ENCODE measurements around the gene CPNE2.

DNA sequence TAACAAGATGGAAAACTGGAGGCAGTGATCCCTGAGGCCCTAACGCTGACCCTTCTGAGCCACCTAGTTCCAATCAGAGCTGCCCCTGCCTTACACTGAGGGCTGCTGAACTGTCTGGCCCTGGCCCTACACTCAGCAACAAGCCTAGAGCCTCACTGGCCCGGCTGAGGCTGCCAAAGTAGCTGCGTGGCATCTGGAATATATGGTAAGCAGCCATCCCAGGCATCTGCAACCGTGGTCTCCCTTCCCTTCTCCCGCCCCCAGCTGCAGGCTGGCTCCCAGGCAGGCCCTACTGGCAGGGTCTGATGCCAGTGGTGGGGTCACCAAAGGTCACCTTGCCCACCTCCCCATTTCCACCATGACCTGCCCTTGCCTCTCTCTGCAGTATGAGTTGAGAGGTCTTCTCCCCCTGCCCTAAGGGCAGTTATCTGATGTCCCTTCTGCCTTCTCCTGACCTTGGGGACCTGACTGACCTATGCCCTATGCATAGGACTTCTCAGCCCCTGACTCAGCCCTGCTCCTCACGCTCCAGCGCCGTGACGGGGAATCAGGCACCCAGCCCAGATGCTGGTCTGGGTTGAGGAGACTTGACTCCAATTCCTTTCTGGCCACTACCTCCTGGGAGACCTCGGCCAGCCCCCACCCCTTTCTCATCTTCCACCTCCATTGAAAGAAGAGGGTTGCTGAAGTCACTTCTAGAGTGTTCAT lies 45.3 kb downstream of the CPNE2 start:
- TF ChIP-seq CTCF (IDR thresholded peaks at IDR 0.05), result no peak
- no peak for TF ChIP-seq POLR2A (IDR thresholded peaks at IDR 0.05)
